Osteocyte (in vitro differentiated cells): Measurements from ENCODE around the gene CUBN. TPM values are rescaled to one million over a fixed set of nuclear protein-coding genes. Genes with fewer than 3 reads are reported as not detected.

ENCODE experiments used
- DNase-seq: peaks from one replicate; pipeline ENCODE4 v3.0.0; 2021; ENCODE audit warnings: mixed read lengths; ENCODE audit not compliant: unreplicated experiment; ENCODE audit errors: extremely low spot score
- H3K27ac Mint-ChIP-seq: one replicate; pipeline ENCODE4 v1.8.0; 2021; ENCODE audit warnings: mild to moderate bottlenecking, mixed read lengths; ENCODE audit not compliant: unreplicated experiment
- H3K27me3 Mint-ChIP-seq: one replicate; pipeline ENCODE4 v1.8.0; 2021; ENCODE audit warnings: mixed read lengths; ENCODE audit not compliant: unreplicated experiment
- H3K36me3 Mint-ChIP-seq: one replicate; pipeline ENCODE4 v1.8.0; 2021; ENCODE audit warnings: mixed read lengths; ENCODE audit not compliant: unreplicated experiment
- H3K4me1 Mint-ChIP-seq: one replicate; pipeline ENCODE4 v1.8.0; 2021; ENCODE audit warnings: mixed read lengths; ENCODE audit not compliant: unreplicated experiment
- H3K4me3 Mint-ChIP-seq: one replicate; pipeline ENCODE4 v1.8.0; 2021; ENCODE audit warnings: mild to moderate bottlenecking, moderate library complexity, mixed read lengths; ENCODE audit not compliant: unreplicated experiment
- H3K9me3 Mint-ChIP-seq: one replicate; pipeline ENCODE4 v1.8.0; 2021; ENCODE audit warnings: mixed read lengths; ENCODE audit not compliant: unreplicated experiment
- CTCF ChIP-seq: fragments of 200-600 bp; sonication (generic); IDR thresholded peaks from 2 replicates; pipeline ENCODE4 v1.5.0; 2021; ENCODE audit warnings: antibody characterized with exemption, mild to moderate bottlenecking, moderate library complexity
- total RNA-seq: library from RNA; stranded (reverse); gene quantifications from 2 replicates; pipeline ENCODE4 v1.2.1, GENCODE V29; 2021

Gene CUBN
- total RNA-seq, 1 donor from 2014 or later = 1.4 TPM

DNA sequence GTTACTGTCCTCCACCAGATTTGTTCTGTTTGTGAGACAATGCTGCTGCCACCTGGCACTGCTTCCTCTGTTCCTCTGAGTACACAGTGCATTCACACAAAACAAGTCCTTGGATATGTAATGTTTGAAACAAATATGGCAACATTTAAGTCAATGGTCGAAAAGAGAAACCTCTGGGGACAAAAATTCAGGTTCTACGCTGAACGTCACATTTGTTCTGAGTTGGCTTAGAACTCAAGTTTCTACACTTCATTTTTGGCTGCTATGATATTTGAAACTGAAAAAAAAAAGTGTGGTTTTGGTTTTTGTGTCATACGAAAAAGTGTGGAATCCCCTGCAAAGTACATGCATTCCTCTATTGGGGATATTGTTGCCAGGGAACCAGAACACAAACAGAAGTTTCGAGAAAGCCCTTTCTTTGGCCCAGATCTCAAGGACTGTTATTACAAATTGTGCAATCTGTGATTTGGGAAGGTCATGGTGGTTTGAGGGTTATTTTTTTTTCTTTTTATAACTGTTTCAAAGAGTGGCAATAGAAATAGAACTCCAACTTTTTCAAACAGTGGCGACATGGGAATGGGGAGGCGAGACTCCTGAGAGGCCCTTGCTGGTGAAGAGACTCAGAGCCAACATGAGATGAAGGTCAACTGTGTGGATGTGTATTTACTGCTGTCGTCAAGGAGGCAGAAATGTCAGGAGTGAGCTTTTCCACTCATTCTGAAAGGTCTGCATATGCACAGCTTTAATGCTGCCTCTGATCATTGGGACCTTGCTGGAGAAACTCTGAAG is 127.5 kb downstream of the CUBN start:
- TF ChIP-seq CTCF = no peak
- DNase-seq = no peak
- H3K4me1 Mint-ChIP-seq = peaks cover 61% of the 10 kb centered on the region
- H3K9me3 Mint-ChIP-seq = peaks cover 9% of the 10 kb centered on the region
- no peaks in the 10 kb centered on the region for H3K36me3 Mint-ChIP-seq
- H3K27me3 Mint-ChIP-seq = no peaks in the 10 kb centered on the region
- H3K27ac Mint-ChIP-seq = peak overlapping the region; percentile 99
- no peak overlapping the region for H3K4me3 Mint-ChIP-seq

- Mint-ChIP-seq H3K4me3 (no peak overlapping the region), H3K36me3 (no peaks in the 10 kb centered on the region), H3K9me3 (peaks cover 9% of the 10 kb centered on the region), H3K27ac (peak overlapping the region; percentile 99), H3K27me3 (no peaks in the 10 kb centered on the region), H3K4me1 (peaks cover 67% of the 10 kb centered on the region)
- TF ChIP-seq CTCF = no peak
- no peak for DNase-seq
These were observed 128.3 kb downstream of the CUBN start for GRCh38 chr10:17001297-17001744.

GRCh38 chr10:16999665-17000451 is 129.8 kb downstream of the CUBN start:
- H3K36me3 Mint-ChIP-seq = no peaks in the 10 kb centered on the region
- peaks cover 72% of the 10 kb centered on the region for H3K4me1 Mint-ChIP-seq
- peak overlapping the region; percentile 99 for H3K27ac Mint-ChIP-seq
- no peaks in the 10 kb centered on the region for H3K27me3 Mint-ChIP-seq
- DNase-seq = no peak
- peak overlapping the region; percentile 32 for H3K4me3 Mint-ChIP-seq
- H3K9me3 Mint-ChIP-seq = no peaks in the 10 kb centered on the region
- no peak for TF ChIP-seq CTCF

DNA sequence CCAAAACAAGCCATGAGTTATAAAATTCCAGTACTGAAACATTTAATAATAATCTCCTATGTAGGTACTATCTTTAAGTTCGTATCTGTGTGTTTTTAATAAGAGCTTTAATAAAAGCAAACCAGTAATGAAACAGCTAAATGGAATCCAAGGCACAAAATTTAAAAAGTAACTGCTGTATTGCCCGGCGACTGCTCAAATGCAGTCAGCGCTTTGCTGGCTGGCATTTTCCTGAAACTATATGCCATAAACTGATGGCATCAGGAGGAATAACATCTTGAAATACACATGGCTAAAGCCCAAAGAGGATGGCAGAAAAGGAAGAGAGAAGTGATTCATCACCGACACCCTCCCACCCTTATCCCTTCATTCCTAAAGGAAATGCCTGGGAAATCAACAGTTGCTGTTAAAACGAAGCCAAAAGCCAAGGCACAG is 133.1 kb downstream of the CUBN start:
- H3K27ac Mint-ChIP-seq = peak overlapping the region; percentile 93
- H3K27me3 Mint-ChIP-seq = no peaks in the 10 kb centered on the region
- TF ChIP-seq CTCF = no peak
- peaks cover 55% of the 10 kb centered on the region for H3K4me1 Mint-ChIP-seq
- no peak for DNase-seq
- H3K9me3 Mint-ChIP-seq = no peaks in the 10 kb centered on the region
- no peaks in the 10 kb centered on the region for H3K36me3 Mint-ChIP-seq
- H3K4me3 Mint-ChIP-seq = no peak overlapping the region
